ENCODE results near the gene ELMO2.
A peak's percentile ranks its signal among the peaks of the same experiment; 100 is the strongest.

The ELMO2 gene

DNA sequence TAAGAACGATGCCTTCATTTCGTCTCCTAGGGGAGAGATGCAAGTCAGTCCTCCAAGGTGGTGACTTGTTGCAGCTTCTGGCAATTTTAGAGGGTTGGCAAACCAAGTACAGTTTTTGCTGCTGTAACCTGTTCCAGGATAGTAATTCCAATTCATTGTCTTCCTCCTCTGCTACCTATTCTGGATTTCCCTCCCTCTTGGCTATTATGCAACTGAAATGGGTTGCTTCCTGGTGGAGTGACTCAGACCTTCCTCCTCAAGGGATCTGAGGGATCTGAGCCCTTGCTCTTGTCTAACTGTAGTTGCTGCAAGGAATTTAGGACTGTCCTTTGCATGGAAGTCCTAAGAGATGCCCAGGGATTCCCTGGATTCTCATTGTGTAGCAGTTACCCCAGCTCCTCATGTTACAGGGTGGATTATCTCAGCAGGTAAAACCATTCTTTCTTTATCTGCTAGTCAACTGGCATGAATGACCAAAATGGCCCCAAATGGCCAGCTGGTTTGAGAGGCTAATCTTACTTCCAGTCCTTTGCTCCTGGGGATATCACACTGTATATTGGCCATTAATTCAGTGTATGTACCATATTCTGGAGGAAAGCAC lies 17.6 kb upstream of the ELMO2 start:
- no peak overlapping the region for H3K27ac ChIP-seq (ENCODE audit: low read length)
- H3K27me3 ChIP-seq (ENCODE audit: control insufficient read depth in 1 of 2, insufficient read depth in 2 of 2, low read length in 2 of 2) = peaks cover 0 to 5% of the 10 kb centered on the region in 2 donors
- H3K9me3 ChIP-seq (ENCODE audit: control insufficient read depth in 2 of 2, low read length in 2 of 2) = no peaks in the 10 kb centered on the region
- H3K4me1 ChIP-seq (ENCODE audit: control insufficient read depth, insufficient read depth, low read length) = no peaks in the 10 kb centered on the region
- no peak overlapping the region for H3K9ac ChIP-seq (ENCODE audit: low read length in 2 of 2)
- H3K36me3 ChIP-seq (ENCODE audit: control insufficient read depth in 2 of 2, insufficient read depth in 2 of 2, low read length in 2 of 2) = no peaks in the 10 kb centered on the region
- H3K4me3 ChIP-seq (ENCODE audit: low read length in 2 of 2) = no peak overlapping the region

DNA sequence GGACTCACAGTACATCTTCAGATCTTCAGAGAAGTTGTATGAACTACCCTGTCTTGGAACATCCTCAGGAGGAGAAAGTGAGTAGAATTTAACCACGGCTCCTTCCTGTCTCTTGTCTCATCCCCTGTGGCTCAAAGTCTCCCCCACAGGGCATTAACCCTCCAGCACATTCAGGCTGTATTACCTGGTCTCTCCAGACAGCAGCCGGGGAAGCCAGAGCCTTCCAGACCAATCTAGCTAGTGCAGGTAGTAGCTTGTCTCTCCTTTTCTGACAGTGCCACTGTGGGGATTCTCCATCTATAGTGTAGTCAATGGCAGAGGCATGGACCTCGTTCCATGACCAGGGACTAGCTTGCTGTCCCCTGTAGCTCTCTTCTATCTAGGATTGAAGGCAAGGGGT lies 16.9 kb upstream of the ELMO2 start:
- Histone ChIP-seq H3K27me3 (ENCODE audit: control insufficient read depth in 1 of 2, insufficient read depth in 2 of 2, low read length in 2 of 2) (peaks cover 0 to 5% of the 10 kb centered on the region in 2 donors), H3K36me3 (ENCODE audit: control insufficient read depth in 2 of 2, insufficient read depth in 2 of 2, low read length in 2 of 2) (no peaks in the 10 kb centered on the region)

DNA sequence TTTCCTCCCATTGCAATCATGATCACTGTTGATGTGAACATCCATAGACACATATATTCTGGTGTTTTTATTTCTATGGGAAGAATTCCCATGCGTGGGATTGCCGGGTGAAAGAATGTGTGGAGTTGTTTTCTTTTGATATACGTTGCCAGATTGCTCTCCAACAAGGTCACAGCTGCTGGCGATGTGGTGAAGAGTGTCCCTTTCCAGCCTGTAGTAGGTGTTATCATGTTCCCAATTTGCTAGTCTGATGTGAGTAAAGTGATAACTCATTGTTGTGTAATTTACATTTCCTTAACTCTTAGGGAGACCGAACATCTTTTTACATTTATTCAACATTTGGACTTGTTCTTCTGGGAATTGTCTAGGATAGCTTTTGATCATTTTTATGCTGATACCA lies 14.5 kb upstream of the ELMO2 start:
- Histone ChIP-seq H3K36me3 (ENCODE audit: control insufficient read depth in 2 of 2, insufficient read depth in 2 of 2, low read length in 2 of 2) (no peaks in the 10 kb centered on the region), H3K27ac (ENCODE audit: low read length) (no peak overlapping the region), H3K9ac (ENCODE audit: low read length in 2 of 2) (no peak overlapping the region), H3K9me3 (ENCODE audit: control insufficient read depth in 2 of 2, low read length in 2 of 2) (no peaks in the 10 kb centered on the region), H3K27me3 (ENCODE audit: control insufficient read depth in 1 of 2, insufficient read depth in 2 of 2, low read length in 2 of 2) (peaks cover 0 to 5% of the 10 kb centered on the region in 2 donors), H3K4me1 (ENCODE audit: control insufficient read depth, insufficient read depth, low read length) (no peaks in the 10 kb centered on the region), H3K4me3 (ENCODE audit: low read length in 2 of 2) (no peak overlapping the region)

More for the DNA sequence above, 16.9 kb upstream of the ELMO2 start:
- H3K9me3 ChIP-seq (ENCODE audit: control insufficient read depth in 2 of 2, low read length in 2 of 2) = no peaks in the 10 kb centered on the region
- no peak overlapping the region for H3K9ac ChIP-seq (ENCODE audit: low read length in 2 of 2)
- H3K4me3 ChIP-seq (ENCODE audit: low read length in 2 of 2) = no peak overlapping the region
- H3K4me1 ChIP-seq (ENCODE audit: control insufficient read depth, insufficient read depth, low read length) = no peaks in the 10 kb centered on the region
- H3K27ac ChIP-seq (ENCODE audit: low read length) = no peak overlapping the region

DNA sequence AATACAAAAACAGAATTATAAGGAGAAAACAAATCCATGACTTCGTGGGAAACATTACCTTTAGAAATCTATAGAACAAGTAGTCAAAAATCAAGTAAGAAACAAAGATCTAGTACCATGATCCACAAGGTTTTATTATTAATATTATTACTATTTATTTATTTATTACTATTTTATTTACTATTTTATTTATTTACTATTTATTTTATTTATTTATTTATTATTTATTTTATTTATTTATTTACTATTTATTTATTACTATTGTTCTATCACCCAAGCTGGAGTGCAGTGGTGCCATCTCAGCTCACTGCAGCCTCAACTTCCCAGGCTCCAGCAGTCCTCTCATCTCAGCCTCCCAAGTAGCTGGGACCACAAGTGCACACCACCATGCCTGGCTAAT lies 13.5 kb upstream of the ELMO2 start:
- H3K4me1 ChIP-seq (ENCODE audit: control insufficient read depth, insufficient read depth, low read length) = no peaks in the 10 kb centered on the region
- no peaks in the 10 kb centered on the region for H3K9me3 ChIP-seq (ENCODE audit: control insufficient read depth in 2 of 2, low read length in 2 of 2)
- peaks cover 0 to 5% of the 10 kb centered on the region in 2 donors for H3K27me3 ChIP-seq (ENCODE audit: control insufficient read depth in 1 of 2, insufficient read depth in 2 of 2, low read length in 2 of 2)
- H3K4me3 ChIP-seq (ENCODE audit: low read length in 2 of 2) = no peak overlapping the region
- H3K9ac ChIP-seq (ENCODE audit: low read length in 2 of 2) = no peak overlapping the region
- H3K36me3 ChIP-seq (ENCODE audit: control insufficient read depth in 2 of 2, insufficient read depth in 2 of 2, low read length in 2 of 2) = no peaks in the 10 kb centered on the region
- no peak overlapping the region for H3K27ac ChIP-seq (ENCODE audit: low read length)

DNA sequence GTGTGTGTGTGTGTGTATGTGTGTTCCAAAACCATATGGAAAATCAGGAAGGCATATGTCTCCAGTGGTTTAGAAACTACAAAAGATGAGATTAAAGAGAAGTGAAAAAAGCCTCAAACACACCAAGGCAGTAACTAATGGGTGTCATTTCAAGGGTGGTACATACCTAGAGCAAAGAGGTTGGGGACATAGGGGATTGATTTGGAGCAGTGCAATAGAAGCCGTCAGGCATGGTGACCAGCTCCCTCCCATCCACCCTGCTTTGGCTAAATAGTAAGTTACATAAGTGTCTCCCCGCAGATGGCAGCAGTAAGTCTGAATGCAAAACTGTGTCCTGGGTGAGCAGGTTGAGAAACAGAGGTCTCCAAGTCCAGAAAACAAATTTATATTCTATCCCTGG lies 10.4 kb upstream of the ELMO2 start:
- no peak overlapping the region for H3K9ac ChIP-seq (ENCODE audit: low read length in 2 of 2)
- no peak overlapping the region for H3K27ac ChIP-seq (ENCODE audit: low read length)
- H3K4me1 ChIP-seq (ENCODE audit: control insufficient read depth, insufficient read depth, low read length) = no peaks in the 10 kb centered on the region
- H3K36me3 ChIP-seq (ENCODE audit: control insufficient read depth in 2 of 2, insufficient read depth in 2 of 2, low read length in 2 of 2) = no peaks in the 10 kb centered on the region
- no peaks in the 10 kb centered on the region for H3K27me3 ChIP-seq (ENCODE audit: control insufficient read depth in 1 of 2, insufficient read depth in 2 of 2, low read length in 2 of 2)
- H3K9me3 ChIP-seq (ENCODE audit: control insufficient read depth in 2 of 2, low read length in 2 of 2) = no peaks in the 10 kb centered on the region
- no peak overlapping the region for H3K4me3 ChIP-seq (ENCODE audit: low read length in 2 of 2)

DNA sequence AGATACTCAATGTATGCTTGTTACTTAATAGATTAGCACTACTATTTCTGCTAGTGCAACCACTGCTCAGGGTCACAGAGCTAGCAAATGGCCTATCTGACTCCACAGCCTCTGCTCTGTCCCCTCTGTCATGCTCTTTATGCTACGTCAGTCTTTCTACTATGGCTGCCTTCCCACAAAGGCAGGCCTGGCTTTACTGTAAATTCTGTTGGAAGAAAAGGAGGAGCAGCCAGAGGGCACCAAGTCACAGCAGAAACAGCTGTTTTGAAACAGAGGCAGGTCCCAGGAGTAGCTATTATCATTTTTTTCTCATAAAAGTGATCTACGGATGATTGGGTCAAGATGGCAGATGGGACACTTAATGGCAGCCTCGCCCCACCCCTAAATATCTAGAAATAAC lies 10.0 kb upstream of the ELMO2 start:
- Histone ChIP-seq H3K4me1 (ENCODE audit: control insufficient read depth, insufficient read depth, low read length) (no peaks in the 10 kb centered on the region), H3K36me3 (ENCODE audit: control insufficient read depth in 2 of 2, insufficient read depth in 2 of 2, low read length in 2 of 2) (no peaks in the 10 kb centered on the region), H3K27me3 (ENCODE audit: control insufficient read depth in 1 of 2, insufficient read depth in 2 of 2, low read length in 2 of 2) (no peaks in the 10 kb centered on the region), H3K9ac (ENCODE audit: low read length in 2 of 2) (no peak overlapping the region), H3K9me3 (ENCODE audit: control insufficient read depth in 2 of 2, low read length in 2 of 2) (no peaks in the 10 kb centered on the region), H3K4me3 (ENCODE audit: low read length in 2 of 2) (no peak overlapping the region), H3K27ac (ENCODE audit: low read length) (no peak overlapping the region)

DNA sequence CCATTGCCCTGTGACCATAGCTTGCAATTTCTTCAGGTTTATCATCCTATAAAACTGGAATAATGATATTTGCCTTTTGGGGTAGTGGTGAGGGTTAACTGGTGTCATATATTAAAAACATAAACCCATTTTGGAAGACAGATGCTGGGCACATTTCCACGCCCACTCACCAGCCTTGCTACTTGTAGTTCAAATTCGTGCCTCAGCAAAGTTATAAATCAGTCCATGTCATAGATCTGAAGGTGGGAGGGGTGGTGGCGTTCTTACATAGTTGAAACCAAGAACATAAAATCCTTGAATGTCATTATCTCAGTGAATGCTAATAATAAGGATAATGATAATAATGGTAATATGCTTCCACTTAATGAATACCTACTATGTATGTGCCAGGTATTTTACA lies 9.4 kb upstream of the ELMO2 start:
- no peaks in the 10 kb centered on the region for H3K27me3 ChIP-seq (ENCODE audit: control insufficient read depth in 1 of 2, insufficient read depth in 2 of 2, low read length in 2 of 2)
- no peaks in the 10 kb centered on the region for H3K4me1 ChIP-seq (ENCODE audit: control insufficient read depth, insufficient read depth, low read length)
- no peaks in the 10 kb centered on the region for H3K9me3 ChIP-seq (ENCODE audit: control insufficient read depth in 2 of 2, low read length in 2 of 2)
- no peaks in the 10 kb centered on the region for H3K36me3 ChIP-seq (ENCODE audit: control insufficient read depth in 2 of 2, insufficient read depth in 2 of 2, low read length in 2 of 2)
- H3K27ac ChIP-seq (ENCODE audit: low read length) = no peak overlapping the region
- no peak overlapping the region for H3K4me3 ChIP-seq (ENCODE audit: low read length in 2 of 2)
- no peak overlapping the region for H3K9ac ChIP-seq (ENCODE audit: low read length in 2 of 2)

DNA sequence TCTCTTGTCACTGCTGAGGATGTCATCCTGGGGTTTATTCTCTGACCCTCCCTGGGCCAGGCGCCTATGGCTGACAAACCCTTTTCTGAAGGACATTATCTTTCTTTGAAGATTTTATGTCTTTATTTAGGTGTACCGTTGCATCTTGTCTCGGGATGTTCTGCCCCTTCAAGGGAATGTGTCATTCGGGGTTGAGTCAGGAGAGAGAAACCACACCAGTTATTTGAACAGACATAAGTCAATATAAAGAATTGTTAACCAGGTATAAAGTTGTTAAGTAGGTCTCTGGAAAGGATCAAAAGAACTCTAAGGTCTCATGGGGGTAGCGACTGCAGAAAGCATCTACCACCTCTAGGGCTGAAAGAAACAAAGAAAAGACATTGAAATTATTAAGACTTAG lies 8.2 kb upstream of the ELMO2 start:
- no peaks in the 10 kb centered on the region for H3K9me3 ChIP-seq (ENCODE audit: control insufficient read depth in 2 of 2, low read length in 2 of 2)
- H3K4me3 ChIP-seq (ENCODE audit: low read length in 2 of 2) = no peak overlapping the region
- H3K36me3 ChIP-seq (ENCODE audit: control insufficient read depth in 2 of 2, insufficient read depth in 2 of 2, low read length in 2 of 2) = no peaks in the 10 kb centered on the region
- H3K9ac ChIP-seq (ENCODE audit: low read length in 2 of 2) = no peak overlapping the region
- H3K4me1 ChIP-seq (ENCODE audit: control insufficient read depth, insufficient read depth, low read length) = no peaks in the 10 kb centered on the region
- no peaks in the 10 kb centered on the region for H3K27me3 ChIP-seq (ENCODE audit: control insufficient read depth in 1 of 2, insufficient read depth in 2 of 2, low read length in 2 of 2)
- H3K27ac ChIP-seq (ENCODE audit: low read length) = no peak overlapping the region

DNA sequence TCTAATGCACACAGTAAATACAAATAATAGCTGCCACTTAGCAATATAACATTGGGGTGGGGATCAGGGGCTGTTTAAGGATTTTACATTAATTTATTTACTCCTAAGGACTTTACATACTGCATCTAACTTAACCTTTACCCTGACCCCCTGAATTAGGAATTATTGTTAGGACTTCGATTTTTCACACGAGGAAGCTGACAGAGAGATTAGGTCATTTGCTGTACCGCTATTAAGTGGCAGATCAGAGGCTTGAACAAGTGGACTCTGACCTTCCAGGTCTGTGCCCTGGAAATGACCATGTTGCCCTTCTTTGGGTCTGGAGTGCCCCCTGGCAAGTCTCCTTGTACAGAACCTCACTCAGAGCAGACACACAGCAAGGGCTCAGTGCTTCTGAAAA lies 5.2 kb upstream of the ELMO2 start:
- Histone ChIP-seq H3K4me1 (ENCODE audit: control insufficient read depth, insufficient read depth, low read length) (peaks cover 8% of the 10 kb centered on the region), H3K9ac (ENCODE audit: low read length in 2 of 2) (no peak overlapping the region), H3K36me3 (ENCODE audit: control insufficient read depth in 2 of 2, insufficient read depth in 2 of 2, low read length in 2 of 2) (no peaks in the 10 kb centered on the region), H3K27me3 (ENCODE audit: control insufficient read depth in 1 of 2, insufficient read depth in 2 of 2, low read length in 2 of 2) (no peaks in the 10 kb centered on the region), H3K4me3 (ENCODE audit: low read length in 2 of 2) (no peak overlapping the region), H3K27ac (ENCODE audit: low read length) (no peak overlapping the region), H3K9me3 (ENCODE audit: control insufficient read depth in 2 of 2, low read length in 2 of 2) (no peaks in the 10 kb centered on the region)

DNA sequence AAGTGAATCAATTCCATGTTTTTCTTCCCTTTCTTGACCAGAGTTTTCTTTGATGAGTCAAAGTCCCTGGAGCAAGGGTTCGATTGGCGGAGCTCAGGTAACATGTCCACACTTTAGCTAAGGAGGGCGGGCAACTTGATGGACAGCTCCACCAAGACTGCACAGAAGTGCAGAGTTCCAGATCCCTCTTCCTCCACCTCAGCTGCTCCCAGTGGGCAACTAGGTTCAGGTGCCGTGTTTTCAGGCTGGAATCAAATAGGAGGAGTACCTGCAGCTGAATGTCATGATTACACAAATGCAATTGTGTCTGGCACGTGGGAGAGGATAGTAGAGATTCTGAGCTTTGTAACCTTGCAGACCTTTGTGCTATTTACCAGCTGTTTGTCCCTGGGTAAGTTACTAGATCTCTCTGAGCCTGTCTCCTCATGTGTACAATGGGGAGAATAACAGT lies 1.9 kb upstream of the ELMO2 start:
- Histone ChIP-seq H3K4me1 (ENCODE audit: control insufficient read depth, insufficient read depth, low read length) (peaks cover 22% of the 10 kb centered on the region), H3K27ac (ENCODE audit: low read length) (no peak overlapping the region), H3K4me3 (ENCODE audit: low read length in 2 of 2) (no peak overlapping the region), H3K9ac (ENCODE audit: low read length in 2 of 2) (no peak overlapping the region), H3K36me3 (ENCODE audit: control insufficient read depth in 2 of 2, insufficient read depth in 2 of 2, low read length in 2 of 2) (no peaks in the 10 kb centered on the region), H3K9me3 (ENCODE audit: control insufficient read depth in 2 of 2, low read length in 2 of 2) (no peaks in the 10 kb centered on the region), H3K27me3 (ENCODE audit: control insufficient read depth in 1 of 2, insufficient read depth in 2 of 2, low read length in 2 of 2) (no peaks in the 10 kb centered on the region)

DNA sequence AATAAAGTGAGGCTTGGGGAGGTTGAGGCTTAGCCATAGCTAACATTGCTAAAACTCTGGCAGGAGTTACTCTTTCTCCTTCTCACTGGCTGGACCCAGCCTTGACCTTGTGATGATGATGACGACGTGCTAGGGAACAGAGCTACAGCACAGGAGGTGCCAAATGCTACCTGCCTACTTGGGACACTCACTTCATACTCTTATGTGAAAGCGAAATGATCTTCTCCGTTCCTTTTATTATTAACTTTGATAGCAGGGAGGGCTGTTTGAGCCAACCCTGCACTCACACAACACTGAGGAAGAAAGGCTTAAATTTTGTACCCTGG lies 1.2 kb upstream of the ELMO2 start:
- no peaks in the 10 kb centered on the region for H3K9me3 ChIP-seq (ENCODE audit: control insufficient read depth in 2 of 2, low read length in 2 of 2)
- H3K27me3 ChIP-seq (ENCODE audit: control insufficient read depth in 1 of 2, insufficient read depth in 2 of 2, low read length in 2 of 2) = no peaks in the 10 kb centered on the region
- no peaks in the 10 kb centered on the region for H3K36me3 ChIP-seq (ENCODE audit: control insufficient read depth in 2 of 2, insufficient read depth in 2 of 2, low read length in 2 of 2)
- no peak overlapping the region for H3K27ac ChIP-seq (ENCODE audit: low read length)
- peaks cover 28% of the 10 kb centered on the region for H3K4me1 ChIP-seq (ENCODE audit: control insufficient read depth, insufficient read depth, low read length)
- H3K9ac ChIP-seq (ENCODE audit: low read length in 2 of 2) = peak overlapping the region; percentile 13 to 79
- peak overlapping the region in 1 of 2 donors; percentile 94 for H3K4me3 ChIP-seq (ENCODE audit: low read length in 2 of 2)

Data from stomach smooth muscle (tissue), 2 donors.